ENCODE data around the gene PADI3.
"Not testable (repeated sequence)": the region's sequence is repeated elsewhere in the genome, so short reads cannot be mapped to it uniquely, and the experiment has no call there.

Gene PADI3

GRCh38 chr1:17321857-17322390, 73.0 kb downstream of the PADI3 start:
- DNase-seq (ENCODE audit: low read depth in 2 of 2, low spot score in 1 of 2): not testable (repeated sequence)

- no peak for DNase-seq (ENCODE audit: low read depth in 2 of 2, low spot score in 1 of 2)
These were observed 80.0 kb downstream of the PADI3 start for GRCh38 chr1:17328855-17329254.

- DNase-seq (ENCODE audit: low read depth in 2 of 2, low spot score in 1 of 2): no peak
These were observed 80.7 kb downstream of the PADI3 start for GRCh38 chr1:17329610-17330009.

- no peak for DNase-seq (ENCODE audit: low read depth in 2 of 2, low spot score in 1 of 2)
These were observed 82.0 kb downstream of the PADI3 start for GRCh38 chr1:17330856-17331255.

GRCh38 chr1:17333081-17333480, 84.2 kb downstream of the PADI3 start:
- no peak for DNase-seq (ENCODE audit: low read depth in 2 of 2, low spot score in 1 of 2)

Measured in stimulated activated CD8-positive, alpha-beta memory T cell treated with anti-CD3 and anti-CD28 coated beads, Interleukin-4, amount 100 ng/mL, for 4 hours (primary cell).